Prostate gland (tissue), 2 donors: Measurements from ENCODE around the gene ABL1.

Experiments used
- CTCF ChIP-seq, 4 experiments: fragments of 200-600 bp in 2 of 4; fragments of 450-650 bp in 2 of 4; sonication (generic) in 2 of 4; IDR thresholded peaks; 1 replicate in 3 of 4; 2 replicates in 1 of 4; pipeline ENCODE4 v1.5.1; 2016 to 2019; ENCODE audit warnings: antibody characterized with exemption in 4 of 4, mild to moderate bottlenecking in 2 of 4, moderate library complexity in 2 of 4
- POLR2A ChIP-seq: fragments of 450-650 bp; IDR thresholded peaks from one replicate; pipeline ENCODE4 v1.6.1; 2016; ENCODE audit warnings: antibody characterized with exemption, mild to moderate bottlenecking

GRCh38 chr9:130893341-130894101, 58.5 kb downstream of the ABL1 start:
- peak in 3 of 4 experiments; percentile 47 to 89 (median 50) for TF ChIP-seq CTCF (IDR thresholded peaks at IDR 0.05)
- TF ChIP-seq POLR2A = no peak
